ENCODE data around the gene ASTN2. TPM values are rescaled to one million over a fixed set of nuclear protein-coding genes. Genes with fewer than 3 reads are reported as not detected.

Gene ASTN2
- polyA plus RNA-seq, 1 donor from 2014 or later: 6.8 TPM

DNA sequence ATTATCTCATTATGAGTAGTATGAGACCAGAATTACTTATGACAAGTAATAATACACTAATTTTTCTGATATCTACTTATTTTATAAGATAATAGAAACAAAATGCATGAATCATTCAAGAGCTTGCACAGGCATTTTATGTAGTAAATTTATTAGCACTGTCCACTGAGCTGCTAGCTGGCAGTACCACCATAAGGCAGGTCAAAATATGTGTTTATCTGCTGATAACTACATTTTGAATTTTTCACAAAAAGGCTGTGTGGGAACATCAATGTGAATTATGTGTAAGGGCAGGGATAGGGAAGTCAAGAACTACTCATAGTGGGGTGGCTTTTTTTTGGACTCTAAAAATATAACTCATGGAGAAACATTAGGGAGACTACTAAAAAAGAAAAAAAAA, 1011.7 kb downstream of the ASTN2 start:
- Histone ChIP-seq H3K27ac (ENCODE audit: low read length) (no peak overlapping the region), H4K20me1 (ENCODE audit: insufficient read depth) (no peaks in the 10 kb centered on the region), H3K4me2 (ENCODE audit: low read length) (no peak overlapping the region), H3K9ac (ENCODE audit: low read length) (no peak overlapping the region), H3K9me2 (ENCODE audit: insufficient read depth, low read length) (no peaks in the 10 kb centered on the region), H3K9me3 (ENCODE audit: low read length) (no peaks in the 10 kb centered on the region), H3K27me3 (ENCODE audit: insufficient read depth, low read depth, low read length) (no peaks in the 10 kb centered on the region), H3K36me3 (ENCODE audit: insufficient read depth, low read length) (no peaks in the 10 kb centered on the region), H3K4me3 (ENCODE audit: low read length) (no peak overlapping the region), H3F3A (ENCODE audit: insufficient read depth, low read length, poor library complexity, severe bottlenecking) (no peaks in the 10 kb centered on the region), H2AFZ (ENCODE audit: low read depth, low read length) (no peak overlapping the region), H3K79me2 (replicated peaks; ENCODE audit: insufficient read depth, low read length) (no peaks in the 10 kb centered on the region)
- TF ChIP-seq EP300 (conservative IDR thresholded peaks at IDR 0.05; ENCODE audit: poor library complexity, severe bottlenecking): no peak
- TF ChIP-seq, protein P1, sequence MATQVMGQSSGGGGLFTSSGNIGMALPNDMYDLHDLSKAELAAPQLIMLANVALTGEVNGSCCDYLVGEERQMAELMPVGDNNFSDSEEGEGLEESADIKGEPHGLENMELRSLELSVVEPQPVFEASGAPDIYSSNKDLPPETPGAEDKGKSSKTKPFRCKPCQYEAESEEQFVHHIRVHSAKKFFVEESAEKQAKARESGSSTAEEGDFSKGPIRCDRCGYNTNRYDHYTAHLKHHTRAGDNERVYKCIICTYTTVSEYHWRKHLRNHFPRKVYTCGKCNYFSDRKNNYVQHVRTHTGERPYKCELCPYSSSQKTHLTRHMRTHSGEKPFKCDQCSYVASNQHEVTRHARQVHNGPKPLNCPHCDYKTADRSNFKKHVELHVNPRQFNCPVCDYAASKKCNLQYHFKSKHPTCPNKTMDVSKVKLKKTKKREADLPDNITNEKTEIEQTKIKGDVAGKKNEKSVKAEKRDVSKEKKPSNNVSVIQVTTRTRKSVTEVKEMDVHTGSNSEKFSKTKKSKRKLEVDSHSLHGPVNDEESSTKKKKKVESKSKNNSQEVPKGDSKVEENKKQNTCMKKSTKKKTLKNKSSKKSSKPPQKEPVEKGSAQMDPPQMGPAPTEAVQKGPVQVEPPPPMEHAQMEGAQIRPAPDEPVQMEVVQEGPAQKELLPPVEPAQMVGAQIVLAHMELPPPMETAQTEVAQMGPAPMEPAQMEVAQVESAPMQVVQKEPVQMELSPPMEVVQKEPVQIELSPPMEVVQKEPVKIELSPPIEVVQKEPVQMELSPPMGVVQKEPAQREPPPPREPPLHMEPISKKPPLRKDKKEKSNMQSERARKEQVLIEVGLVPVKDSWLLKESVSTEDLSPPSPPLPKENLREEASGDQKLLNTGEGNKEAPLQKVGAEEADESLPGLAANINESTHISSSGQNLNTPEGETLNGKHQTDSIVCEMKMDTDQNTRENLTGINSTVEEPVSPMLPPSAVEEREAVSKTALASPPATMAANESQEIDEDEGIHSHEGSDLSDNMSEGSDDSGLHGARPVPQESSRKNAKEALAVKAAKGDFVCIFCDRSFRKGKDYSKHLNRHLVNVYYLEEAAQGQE (IDR thresholded peaks at IDR 0.05; ENCODE audit: borderline replicate concordance): no peak
- TF ChIP-seq RAD21 (conservative IDR thresholded peaks at IDR 0.05): no peak

DNA sequence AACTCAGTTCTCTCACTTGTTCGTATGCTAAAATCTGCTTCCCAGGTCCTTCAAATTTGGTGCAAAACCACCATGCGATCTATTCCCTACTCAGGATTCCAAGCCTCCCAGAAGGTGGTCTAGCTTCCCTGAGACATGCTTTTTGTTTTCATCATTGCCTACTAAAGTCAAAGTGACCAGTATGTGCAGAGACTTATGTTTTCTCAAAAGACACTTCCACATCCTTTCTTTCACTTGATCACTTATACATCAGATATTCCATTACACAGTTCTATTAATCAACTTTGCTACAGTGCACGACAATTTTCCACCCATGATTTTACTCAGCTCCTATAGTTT, 1019.2 kb downstream of the ASTN2 start:
- no peak overlapping the region for H2AFZ ChIP-seq (ENCODE audit: low read depth, low read length)
- no peak overlapping the region for H3K9ac ChIP-seq (ENCODE audit: low read length)
- H3K4me2 ChIP-seq (ENCODE audit: low read length): no peak overlapping the region
- no peak overlapping the region for H3K4me3 ChIP-seq (ENCODE audit: low read length)
- no peaks in the 10 kb centered on the region for H3K9me3 ChIP-seq (ENCODE audit: low read length)
- H3K27ac ChIP-seq (ENCODE audit: low read length): no peak overlapping the region
- H4K20me1 ChIP-seq (ENCODE audit: insufficient read depth): no peaks in the 10 kb centered on the region
- TF ChIP-seq, protein P2, sequence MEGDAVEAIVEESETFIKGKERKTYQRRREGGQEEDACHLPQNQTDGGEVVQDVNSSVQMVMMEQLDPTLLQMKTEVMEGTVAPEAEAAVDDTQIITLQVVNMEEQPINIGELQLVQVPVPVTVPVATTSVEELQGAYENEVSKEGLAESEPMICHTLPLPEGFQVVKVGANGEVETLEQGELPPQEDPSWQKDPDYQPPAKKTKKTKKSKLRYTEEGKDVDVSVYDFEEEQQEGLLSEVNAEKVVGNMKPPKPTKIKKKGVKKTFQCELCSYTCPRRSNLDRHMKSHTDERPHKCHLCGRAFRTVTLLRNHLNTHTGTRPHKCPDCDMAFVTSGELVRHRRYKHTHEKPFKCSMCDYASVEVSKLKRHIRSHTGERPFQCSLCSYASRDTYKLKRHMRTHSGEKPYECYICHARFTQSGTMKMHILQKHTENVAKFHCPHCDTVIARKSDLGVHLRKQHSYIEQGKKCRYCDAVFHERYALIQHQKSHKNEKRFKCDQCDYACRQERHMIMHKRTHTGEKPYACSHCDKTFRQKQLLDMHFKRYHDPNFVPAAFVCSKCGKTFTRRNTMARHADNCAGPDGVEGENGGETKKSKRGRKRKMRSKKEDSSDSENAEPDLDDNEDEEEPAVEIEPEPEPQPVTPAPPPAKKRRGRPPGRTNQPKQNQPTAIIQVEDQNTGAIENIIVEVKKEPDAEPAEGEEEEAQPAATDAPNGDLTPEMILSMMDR (IDR thresholded peaks at IDR 0.05; ENCODE audit: poor library complexity, severe bottlenecking): no peak
- TF ChIP-seq RAD21 (conservative IDR thresholded peaks at IDR 0.05): no peak
- TF ChIP-seq, protein P1 (IDR thresholded peaks at IDR 0.05; ENCODE audit: borderline replicate concordance): no peak
- no peak for TF ChIP-seq POLR2AphosphoS5 (IDR thresholded peaks at IDR 0.05)
- no peak for TF ChIP-seq TAF1 (IDR thresholded peaks at IDR 0.05; ENCODE audit: low read depth)
- no peak for TF ChIP-seq MXI1 (conservative IDR thresholded peaks at IDR 0.05; ENCODE audit: poor library complexity, severe bottlenecking)
- no peaks in the 10 kb centered on the region for H3K79me2 ChIP-seq (replicated peaks; ENCODE audit: insufficient read depth, low read length)
- H3K36me3 ChIP-seq (ENCODE audit: insufficient read depth, low read length): no peaks in the 10 kb centered on the region
- H3F3A ChIP-seq (ENCODE audit: insufficient read depth, low read length, poor library complexity, severe bottlenecking): no peaks in the 10 kb centered on the region
- no peaks in the 10 kb centered on the region for H3K9me2 ChIP-seq (ENCODE audit: insufficient read depth, low read length)
- no peaks in the 10 kb centered on the region for H3K27me3 ChIP-seq (ENCODE audit: insufficient read depth, low read depth, low read length)
